Hepatocyte (in vitro differentiated cells): ENCODE results near the gene KRT35. TPM values are rescaled to one million over a fixed set of nuclear protein-coding genes. Genes with fewer than 3 reads are reported as not detected.

ENCODE experiments used
- DNase-seq: peaks from one replicate; pipeline ENCODE4 v3.0.0-alpha.2; 2016; ENCODE audit warnings: low spot score
- H2AFZ ChIP-seq: fragments of 200-600 bp; sonication (generic); 2 replicates; pipeline ENCODE4 v1.6.0; 2016; ENCODE audit warnings: antibody characterized with exemption, mild to moderate bottlenecking
- H3K27ac ChIP-seq: fragments of 200-600 bp; sonication (generic); 2 replicates; pipeline ENCODE4 v1.5.1; 2016; ENCODE audit warnings: mild to moderate bottlenecking
- H3K27me3 ChIP-seq: fragments of 200-600 bp; sonication (generic); 2 replicates; pipeline ENCODE4 v1.6.1; 2016
- H3K36me3 ChIP-seq: fragments of 200-600 bp; sonication (generic); replicated peaks from 2 replicates; pipeline ENCODE4 v1.5.1; 2016; ENCODE audit warnings: low read depth; ENCODE audit not compliant: insufficient read depth
- H3K4me1 ChIP-seq: fragments of 200-600 bp; sonication (generic); 2 replicates; pipeline ENCODE4 v1.5.1; 2016; ENCODE audit warnings: mild to moderate bottlenecking, moderate library complexity; ENCODE audit not compliant: insufficient read depth
- H3K4me2 ChIP-seq: fragments of 200-600 bp; sonication (generic); 2 replicates; pipeline ENCODE4 v1.6.0; 2016
- H3K4me3 ChIP-seq: fragments of 200-600 bp; sonication (generic); 2 replicates; pipeline ENCODE4 v1.5.1; 2016; ENCODE audit warnings: mild to moderate bottlenecking
- H3K79me2 ChIP-seq: fragments of 200-600 bp; sonication (generic); 2 replicates; pipeline ENCODE4 v1.6.0; 2017; ENCODE audit warnings: mild to moderate bottlenecking
- H3K9me2 ChIP-seq: fragments of 200-600 bp; sonication (generic); replicated peaks from 2 replicates; pipeline ENCODE4 v1.6.0; 2017; ENCODE audit warnings: mild to moderate bottlenecking; ENCODE audit not compliant: insufficient read depth
- H3K9me3 ChIP-seq: fragments of 200-600 bp; sonication (generic); 2 replicates; pipeline ENCODE4 v1.5.1; 2016; ENCODE audit warnings: low read depth, mild to moderate bottlenecking
- H4K20me1 ChIP-seq: fragments of 200-600 bp; sonication (generic); 2 replicates; pipeline ENCODE4 v1.6.0; 2016; ENCODE audit warnings: mild to moderate bottlenecking; ENCODE audit not compliant: insufficient read depth, poor library complexity, severe bottlenecking
- EZH2 ChIP-seq: fragments of 200-600 bp; sonication (generic); IDR thresholded peaks from 2 replicates; pipeline ENCODE4 v1.6.1; 2016; ENCODE audit warnings: antibody characterized with exemption, mild to moderate bottlenecking, borderline replicate concordance
- EZH2phosphoT487 ChIP-seq: fragments of 200-600 bp; sonication (generic); IDR thresholded peaks from one replicate; pipeline ENCODE4 v1.6.1; 2018; ENCODE audit warnings: antibody characterized with exemption, mild to moderate bottlenecking, low read depth, moderate library complexity; ENCODE audit not compliant: unreplicated experiment, severe bottlenecking
- WGBS: methylation state at CpG from one replicate; pipeline ENCODE4 v1.1.6; 2016; ENCODE audit warnings: low lambda C conversion rate; ENCODE audit errors: missing lambda C conversion rate; 5-methylcytosine and 5-hydroxymethylcytosine counted together
- polyA plus RNA-seq: library from polyadenylated mRNA; unstranded; fragments of >200 nt; fragmentation: Nextera tagmentation; extraction: Ambion mirVana; gene quantifications from 2 replicates; pipeline ENCODE4 v1.2.1, GENCODE V29; 2016
- total RNA-seq: library from RNA; depleted of rRNA; stranded (reverse); fragments of >200 nt; gene quantifications from 2 replicates; pipeline ENCODE4 v1.2.3, GENCODE V29; 2014
- TF ChIP-seq, protein P1 (sequence below): fragments of 200-600 bp; sonication (generic); IDR thresholded peaks from 2 replicates; pipeline ENCODE4 v1.5.1; 2016; ENCODE audit warnings: antibody characterized with exemption, mild to moderate bottlenecking; ENCODE audit not compliant: poor library complexity

Gene KRT35
- total and polyA plus RNA-seq, 2 experiments from 2014 or later = not detected

- peak; percentile 57 for DNase-seq
These were observed 46.4 kb upstream of the KRT35 start for GRCh38 chr17:41527063-41528023.

DNA sequence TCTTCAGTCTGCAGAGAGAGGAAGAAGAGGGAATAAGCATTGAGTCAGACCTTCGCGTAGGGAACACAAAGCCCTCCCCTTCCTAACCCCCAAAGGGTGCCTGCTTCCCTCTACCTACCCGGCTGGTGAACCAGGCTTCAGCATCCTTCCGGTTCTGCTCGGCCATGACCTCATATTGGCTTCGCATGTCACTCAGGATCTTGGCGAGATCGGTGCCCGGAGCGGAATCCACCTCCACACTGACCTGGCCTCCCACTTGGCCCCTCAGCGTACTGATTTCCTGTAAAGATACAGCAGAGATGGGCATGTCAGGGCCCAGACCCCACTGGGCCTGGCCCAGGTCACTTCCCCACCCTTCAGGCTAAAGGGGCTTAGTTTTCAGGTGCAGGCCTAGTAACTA is 43.3 kb upstream of the KRT35 start:
- WGBS = 87% methylated on average over 11 of the region's 11 CpGs
- DNase-seq = no peak

More at GRCh38 chr17:41527063-41528023, 46.4 kb upstream of the KRT35 start:
- H3K9me3 ChIP-seq = no peaks in the 10 kb centered on the region
- no peaks in the 10 kb centered on the region for H3K9me2 ChIP-seq
- no peaks in the 10 kb centered on the region for H3K27me3 ChIP-seq
- H3K27ac ChIP-seq = peak overlapping the region; percentile 98
- no peak overlapping the region for H2AFZ ChIP-seq
- 7% methylated on average over 55 of the region's 62 CpGs for WGBS
- H3K4me1 ChIP-seq = peaks cover 39% of the 10 kb centered on the region
- peak overlapping the region; percentile 58 for H3K4me3 ChIP-seq
- peaks cover 21% of the 10 kb centered on the region for H3K79me2 ChIP-seq
- H4K20me1 ChIP-seq = peaks cover 27% of the 10 kb centered on the region
- peak overlapping the region; percentile 78 for H3K4me2 ChIP-seq
- no peaks in the 10 kb centered on the region for H3K36me3 ChIP-seq
- TF ChIP-seq EZH2phosphoT487 (no peak), EZH2 (no peak)
- TF ChIP-seq, protein P1, sequence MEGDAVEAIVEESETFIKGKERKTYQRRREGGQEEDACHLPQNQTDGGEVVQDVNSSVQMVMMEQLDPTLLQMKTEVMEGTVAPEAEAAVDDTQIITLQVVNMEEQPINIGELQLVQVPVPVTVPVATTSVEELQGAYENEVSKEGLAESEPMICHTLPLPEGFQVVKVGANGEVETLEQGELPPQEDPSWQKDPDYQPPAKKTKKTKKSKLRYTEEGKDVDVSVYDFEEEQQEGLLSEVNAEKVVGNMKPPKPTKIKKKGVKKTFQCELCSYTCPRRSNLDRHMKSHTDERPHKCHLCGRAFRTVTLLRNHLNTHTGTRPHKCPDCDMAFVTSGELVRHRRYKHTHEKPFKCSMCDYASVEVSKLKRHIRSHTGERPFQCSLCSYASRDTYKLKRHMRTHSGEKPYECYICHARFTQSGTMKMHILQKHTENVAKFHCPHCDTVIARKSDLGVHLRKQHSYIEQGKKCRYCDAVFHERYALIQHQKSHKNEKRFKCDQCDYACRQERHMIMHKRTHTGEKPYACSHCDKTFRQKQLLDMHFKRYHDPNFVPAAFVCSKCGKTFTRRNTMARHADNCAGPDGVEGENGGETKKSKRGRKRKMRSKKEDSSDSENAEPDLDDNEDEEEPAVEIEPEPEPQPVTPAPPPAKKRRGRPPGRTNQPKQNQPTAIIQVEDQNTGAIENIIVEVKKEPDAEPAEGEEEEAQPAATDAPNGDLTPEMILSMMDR = no peak

GRCh38 chr17:41523787-41524186 is 42.8 kb upstream of the KRT35 start:
- no peak overlapping the region for H3K4me3 ChIP-seq
- peak overlapping the region; percentile 98 for H3K27ac ChIP-seq
- peaks cover 48% of the 10 kb centered on the region for H3K4me1 ChIP-seq
- 88% methylated on average over 18 of the region's 19 CpGs for WGBS
- no peak for DNase-seq
- peaks cover 27% of the 10 kb centered on the region for H4K20me1 ChIP-seq
- H3K36me3 ChIP-seq = no peaks in the 10 kb centered on the region
- H3K4me2 ChIP-seq = peak overlapping the region; percentile 78
- H3K9me2 ChIP-seq = no peaks in the 10 kb centered on the region
- TF ChIP-seq EZH2 (no peak), EZH2phosphoT487 (no peak)
- TF ChIP-seq, protein P1 = no peak
- H3K9me3 ChIP-seq = no peaks in the 10 kb centered on the region
- no peak overlapping the region for H2AFZ ChIP-seq
- H3K79me2 ChIP-seq = peaks cover 21% of the 10 kb centered on the region
- no peaks in the 10 kb centered on the region for H3K27me3 ChIP-seq

More for the DNA sequence above, 43.3 kb upstream of the KRT35 start:
- H3K9me3 ChIP-seq = no peaks in the 10 kb centered on the region
- no peak overlapping the region for H2AFZ ChIP-seq
- no peaks in the 10 kb centered on the region for H3K9me2 ChIP-seq
- H3K4me3 ChIP-seq = no peak overlapping the region
- H3K36me3 ChIP-seq = no peaks in the 10 kb centered on the region
- H3K27me3 ChIP-seq = no peaks in the 10 kb centered on the region
- peak overlapping the region; percentile 78 for H3K4me2 ChIP-seq
- H3K79me2 ChIP-seq = peaks cover 21% of the 10 kb centered on the region
- peak overlapping the region; percentile 98 for H3K27ac ChIP-seq
- peaks cover 27% of the 10 kb centered on the region for H4K20me1 ChIP-seq
- peaks cover 48% of the 10 kb centered on the region for H3K4me1 ChIP-seq
- TF ChIP-seq, protein P1 = no peak
- TF ChIP-seq EZH2 (no peak), EZH2phosphoT487 (no peak)
